Mesendoderm (in vitro differentiated cells): ENCODE results near the gene ZNF630.
A peak's percentile ranks its signal among the peaks of the same experiment; 100 is the strongest.

Source experiments
- DNase-seq: peaks from one replicate; pipeline ENCODE4 v3.0.0; 2013
- H2AK5ac ChIP-seq: 2 replicates; pipeline ENCODE4 v1.6.1; 2013; ENCODE audit warnings: low read length, inconsistent platforms
- H2BK120ac ChIP-seq: 2 replicates; pipeline ENCODE4 v1.6.1; 2013; ENCODE audit warnings: low read depth, mild to moderate bottlenecking, low read length, moderate library complexity, mixed read lengths
- H2BK15ac ChIP-seq: replicated peaks from 2 replicates; pipeline ENCODE4 v1.6.1; 2013; ENCODE audit warnings: low read depth, mild to moderate bottlenecking, moderate library complexity
- H2BK5ac ChIP-seq: 2 replicates; pipeline ENCODE4 v1.6.1; 2013; ENCODE audit warnings: low read length, inconsistent platforms
- H3K18ac ChIP-seq: 2 replicates; pipeline ENCODE4 v1.6.1; 2013; ENCODE audit warnings: mild to moderate bottlenecking, low read length, mixed read lengths
- H3K23ac ChIP-seq: one replicate; pipeline ENCODE4 v1.6.1; 2013; ENCODE audit warnings: low read length
- H3K27ac ChIP-seq: 2 replicates; pipeline ENCODE4 v1.5.1; 2013; ENCODE audit warnings: low read depth, mild to moderate bottlenecking, inconsistent platforms, low read length, moderate library complexity
- H3K27me3 ChIP-seq: 2 replicates; pipeline ENCODE4 v1.6.1; 2013; ENCODE audit warnings: low read length, control low read depth, mild to moderate bottlenecking, inconsistent platforms; ENCODE audit not compliant: insufficient read depth, poor library complexity
- H3K36me3 ChIP-seq: 2 replicates; pipeline ENCODE4 v1.6.1; 2013; ENCODE audit warnings: low read length, inconsistent platforms; ENCODE audit not compliant: control insufficient read depth, insufficient read depth
- H3K4ac ChIP-seq: one replicate; pipeline ENCODE4 v1.6.1; 2013; ENCODE audit warnings: low read depth, mild to moderate bottlenecking, low read length, moderate library complexity
- H3K4me1 ChIP-seq: 2 replicates; pipeline ENCODE4 v1.6.1; 2013; ENCODE audit warnings: low read depth, low read length, inconsistent platforms; ENCODE audit not compliant: control insufficient read depth
- H3K4me2 ChIP-seq: 2 replicates; pipeline ENCODE4 v1.6.1; 2013; ENCODE audit warnings: low read length
- H3K4me3 ChIP-seq: 2 replicates; pipeline ENCODE4 v1.5.1; 2013; ENCODE audit warnings: mild to moderate bottlenecking, low read length
- H3K56ac ChIP-seq: one replicate; pipeline ENCODE4 v1.6.1; 2013; ENCODE audit warnings: low read length
- H3K79me1 ChIP-seq: 2 replicates; pipeline ENCODE4 v1.6.1; 2013; ENCODE audit warnings: low read length, inconsistent platforms
- H3K79me2 ChIP-seq: 2 replicates; pipeline ENCODE4 v1.6.1; 2013; ENCODE audit warnings: mild to moderate bottlenecking, low read length; ENCODE audit not compliant: control insufficient read depth, insufficient read depth
- H3K9ac ChIP-seq: 2 replicates; pipeline ENCODE4 v1.6.1; 2013; ENCODE audit warnings: low read length, inconsistent platforms
- H4K5ac ChIP-seq: one replicate; pipeline ENCODE4 v1.6.1; 2013; ENCODE audit warnings: low read length
- H4K8ac ChIP-seq: one replicate; pipeline ENCODE4 v1.6.1; 2013; ENCODE audit warnings: low read depth, mild to moderate bottlenecking, control low read depth, low read length, moderate library complexity
- WGBS: extraction: QIAGEN DNeasy Blood & Tissue Kit; methylation state at CpG from one replicate; pipeline ENCODE4 v1.1.7; 2013; ENCODE audit warnings: low lambda C conversion rate, missing lambda C conversion rate; ENCODE audit not compliant: insufficient coverage; ENCODE audit errors: extremely low coverage; 5-methylcytosine and 5-hydroxymethylcytosine counted together

ZNF630 gene

GRCh38 chrX:48090123-48090522, 18.7 kb upstream of the ZNF630 start:
- H3K23ac ChIP-seq, result no peak overlapping the region
- no peak overlapping the region for H2BK120ac ChIP-seq
- no peak for DNase-seq
- H3K18ac ChIP-seq, result no peak overlapping the region
- no CpG with 5 or more reads among the region's 5 CpGs for WGBS
- H3K79me2 ChIP-seq, result no peaks in the 10 kb centered on the region
- no peak overlapping the region for H4K5ac ChIP-seq
- no peaks in the 10 kb centered on the region for H3K36me3 ChIP-seq
- H3K4ac ChIP-seq, result no peak overlapping the region
- H3K4me1 ChIP-seq, result no peaks in the 10 kb centered on the region
- no peak overlapping the region for H3K27ac ChIP-seq
- no peak overlapping the region for H3K56ac ChIP-seq
- no peaks in the 10 kb centered on the region for H3K79me1 ChIP-seq
- H3K9ac ChIP-seq, result no peak overlapping the region
- H3K27me3 ChIP-seq, result no peaks in the 10 kb centered on the region
- no peak overlapping the region for H3K4me3 ChIP-seq
- no peak overlapping the region for H2BK15ac ChIP-seq
- H4K8ac ChIP-seq, result no peak overlapping the region
- no peak overlapping the region for H2AK5ac ChIP-seq
- no peak overlapping the region for H2BK5ac ChIP-seq
- no peak overlapping the region for H3K4me2 ChIP-seq

- Histone ChIP-seq H3K27ac (no peak overlapping the region), H3K36me3 (no peaks in the 10 kb centered on the region), H3K23ac (no peak overlapping the region), H3K9ac (no peak overlapping the region), H3K79me2 (no peaks in the 10 kb centered on the region), H2AK5ac (no peak overlapping the region), H3K18ac (no peak overlapping the region), H3K4me1 (no peaks in the 10 kb centered on the region), H4K5ac (no peak overlapping the region), H3K4me2 (no peak overlapping the region), H2BK5ac (no peak overlapping the region), H4K8ac (no peak overlapping the region), H3K4me3 (no peak overlapping the region), H2BK120ac (no peak overlapping the region), H3K56ac (no peak overlapping the region), H3K27me3 (no peaks in the 10 kb centered on the region), H3K79me1 (no peaks in the 10 kb centered on the region), H3K4ac (no peak overlapping the region), H2BK15ac (no peak overlapping the region)
- no peak for DNase-seq
Measured at GRCh38 chrX:48086082-48086481, 14.6 kb upstream of the ZNF630 start.

GRCh38 chrX:48083706-48084105, 12.3 kb upstream of the ZNF630 start:
- Histone ChIP-seq H2BK15ac (no peak overlapping the region), H3K4ac (no peak overlapping the region), H3K27me3 (no peaks in the 10 kb centered on the region), H3K79me1 (no peaks in the 10 kb centered on the region), H3K23ac (no peak overlapping the region), H3K27ac (no peak overlapping the region), H3K79me2 (no peaks in the 10 kb centered on the region), H2BK5ac (no peak overlapping the region), H3K9ac (no peak overlapping the region), H4K5ac (no peak overlapping the region), H2AK5ac (no peak overlapping the region), H3K36me3 (no peaks in the 10 kb centered on the region), H3K4me2 (no peak overlapping the region), H3K56ac (no peak overlapping the region), H4K8ac (no peak overlapping the region), H3K4me1 (no peaks in the 10 kb centered on the region), H3K18ac (no peak overlapping the region), H2BK120ac (no peak overlapping the region), H3K4me3 (no peak overlapping the region)
- DNase-seq, result no peak
- no CpG with 5 or more reads among the region's 5 CpGs for WGBS

- Histone ChIP-seq H3K18ac (no peak overlapping the region), H2AK5ac (no peak overlapping the region), H3K4ac (no peak overlapping the region), H3K56ac (no peak overlapping the region), H3K36me3 (no peaks in the 10 kb centered on the region), H4K5ac (no peak overlapping the region), H2BK5ac (no peak overlapping the region), H3K27ac (no peak overlapping the region), H2BK15ac (no peak overlapping the region), H3K9ac (no peak overlapping the region), H3K27me3 (no peaks in the 10 kb centered on the region), H4K8ac (no peak overlapping the region), H2BK120ac (no peak overlapping the region), H3K4me1 (no peaks in the 10 kb centered on the region), H3K4me2 (no peak overlapping the region), H3K23ac (no peak overlapping the region), H3K79me2 (no peaks in the 10 kb centered on the region), H3K79me1 (no peaks in the 10 kb centered on the region), H3K4me3 (no peak overlapping the region)
- peak; percentile 58 for DNase-seq
- no CpG with 5 or more reads among the region's 9 CpGs for WGBS
Measured at GRCh38 chrX:48083212-48083611, 11.8 kb upstream of the ZNF630 start.

- DNase-seq, result no peak
- Histone ChIP-seq H3K4me3 (no peak overlapping the region), H3K4ac (no peak overlapping the region), H2AK5ac (no peak overlapping the region), H4K8ac (no peak overlapping the region), H3K18ac (no peak overlapping the region), H2BK120ac (no peak overlapping the region), H3K4me1 (no peaks in the 10 kb centered on the region), H3K36me3 (no peaks in the 10 kb centered on the region), H3K23ac (no peak overlapping the region), H2BK15ac (no peak overlapping the region), H3K56ac (no peak overlapping the region), H3K9ac (no peak overlapping the region), H4K5ac (no peak overlapping the region), H2BK5ac (no peak overlapping the region), H3K79me2 (no peaks in the 10 kb centered on the region), H3K79me1 (no peaks in the 10 kb centered on the region), H3K27me3 (no peaks in the 10 kb centered on the region), H3K4me2 (no peak overlapping the region), H3K27ac (no peak overlapping the region)
- no CpG with 5 or more reads among the region's 2 CpGs for WGBS
Measured at GRCh38 chrX:48076343-48076742, 4.9 kb upstream of the ZNF630 start.

- Histone ChIP-seq H3K27me3 (no peaks in the 10 kb centered on the region), H3K79me1 (no peaks in the 10 kb centered on the region), H2AK5ac (no peak overlapping the region), H3K56ac (no peak overlapping the region), H3K4me1 (no peaks in the 10 kb centered on the region), H4K8ac (no peak overlapping the region), H2BK15ac (no peak overlapping the region), H3K4me3 (no peak overlapping the region), H4K5ac (no peak overlapping the region), H3K36me3 (no peaks in the 10 kb centered on the region), H3K23ac (no peak overlapping the region), H3K27ac (no peak overlapping the region), H3K9ac (no peak overlapping the region), H3K4ac (no peak overlapping the region), H2BK120ac (no peak overlapping the region), H2BK5ac (no peak overlapping the region), H3K79me2 (no peaks in the 10 kb centered on the region), H3K18ac (no peak overlapping the region), H3K4me2 (no peak overlapping the region)
- DNase-seq, result no peak
- no CpG with 5 or more reads among the region's 9 CpGs for WGBS
Measured at GRCh38 chrX:48071986-48072605, 656 bp upstream of the ZNF630 start.
